Posterior vena cava (tissue), 2 donors: ENCODE results near the gene SH2D3C. TPM values are rescaled to one million over a fixed set of nuclear protein-coding genes. Genes with fewer than 3 reads are reported as not detected.

Experiments used
- DNase-seq: peaks from one replicate; pipeline ENCODE4 v3.0.0-alpha.2; 2020; ENCODE audit warnings: low spot score
- intact Hi-C, 2 donors: fragments of 100-400 bp; cut with DNase I; formaldehyde crosslinking; loops; one replicate each; pipeline versions ENCODE4 v1.14.1 to v1.14.2; 2022 to 2023
- total RNA-seq, 2 donors: library from RNA; stranded (reverse); fragmentation: NEBNext Ultra II Directional; extraction: Animal tissue kit (Norgen Biotek cat#: 25700); gene quantifications; one replicate each; pipeline ENCODE4 v1.2.1, GENCODE V29; 2021
- donor health status: DM: yes; HTN: yes; CAD: no.
- donor health status: DM: yes; HTN: yes; CAD: no.

SH2D3C gene
- total RNA-seq, 2 donors from 2014 or later: 13.7 to 18.9 TPM

GRCh38 chr9:127809540-127810377, 31.3 kb upstream of the SH2D3C start:
- intact Hi-C loops: no loop called here
- DNase-seq: no peak

- intact Hi-C loops: no loop called here
- DNase-seq: no peak
These were observed 30.6 kb upstream of the SH2D3C start for GRCh38 chr9:127809002-127809539.

- intact Hi-C loops: no loop called here
- no peak for DNase-seq
These were observed 30.0 kb upstream of the SH2D3C start for GRCh38 chr9:127808347-127809001.

- DNase-seq: no peak
- intact Hi-C loops: no loop called here
These were observed 28.4 kb upstream of the SH2D3C start for GRCh38 chr9:127806871-127807270.

- no peak for DNase-seq
- intact Hi-C loops: no loop called here
These were observed 27.2 kb upstream of the SH2D3C start for GRCh38 chr9:127805620-127806019.

- intact Hi-C loops: loop anchor here in 1 of 2 donors (5.0 kb wide), 1 partner anchor 69 kb away; no protein-coding TSS in a partner anchor
- no peak for DNase-seq
These were observed 25.3 kb upstream of the SH2D3C start for GRCh38 chr9:127803507-127804352.

- intact Hi-C loops: loop anchor here in 1 of 2 donors (5.0 kb wide), 1 partner anchor 69 kb away; no protein-coding TSS in a partner anchor
- peak; percentile 96 for DNase-seq
These were observed 24.3 kb upstream of the SH2D3C start, which contains the start of gene FPGS for GRCh38 chr9:127802576-127803443. FPGS (plus strand) TSS chr9:127802882; CDS start chr9:127802925, 43 bp downstream.

GRCh38 chr9:127801955-127802575, 23.6 kb upstream of the SH2D3C start:
- intact Hi-C loops: loop anchor here in 1 of 2 donors (5.0 kb wide), 1 partner anchor 70 kb away; no protein-coding TSS in a partner anchor

GRCh38 chr9:127796852-127797370, 18.4 kb upstream of the SH2D3C start:
- no peak for DNase-seq
- intact Hi-C loops: no loop called here

More at GRCh38 chr9:127801955-127802575, 23.6 kb upstream of the SH2D3C start:
- DNase-seq: no peak

GRCh38 chr9:127796225-127796813, 17.9 kb upstream of the SH2D3C start:
- no peak for DNase-seq
- intact Hi-C loops: no loop called here

- no peak for DNase-seq
- intact Hi-C loops: no loop called here
These were observed 15.7 kb upstream of the SH2D3C start for GRCh38 chr9:127794001-127794791.

GRCh38 chr9:127793093-127793708, 14.7 kb upstream of the SH2D3C start:
- intact Hi-C loops: no loop called here
- no peak for DNase-seq

GRCh38 chr9:127792417-127793031, 14.1 kb upstream of the SH2D3C start:
- DNase-seq: no peak
- intact Hi-C loops: no loop called here

- DNase-seq: no peak
- intact Hi-C loops: no loop called here
These were observed 12.6 kb upstream of the SH2D3C start for GRCh38 chr9:127791085-127791484.

GRCh38 chr9:127790094-127790855, 11.8 kb upstream of the SH2D3C start:
- intact Hi-C loops: no loop called here

More at GRCh38 chr9:127790094-127790855, 11.8 kb upstream of the SH2D3C start:
- no peak for DNase-seq
